SK-N-SH treated with all-trans-retinoic acid at 6 μM for 48 hours (cell line): Measurements from ENCODE around the gene IQCF6.

Source experiments
- POU6F1 ChIP-seq: fragments of 250-450 bp; sonication (Bioruptor Pico); IDR thresholded peaks from 2 replicates; pipeline ENCODE4 v1.8.0; 2021; ENCODE audit warnings: low read depth, mild to moderate bottlenecking, moderate library complexity, borderline replicate concordance
- RARB ChIP-seq: fragments of 250-450 bp; sonication (Bioruptor Pico); IDR thresholded peaks from 2 replicates; pipeline ENCODE4 v1.8.0; 2021; ENCODE audit warnings: mild to moderate bottlenecking, moderate library complexity
- ZFP3 ChIP-seq: fragments of 250-450 bp; sonication (Bioruptor Pico); IDR thresholded peaks from 2 replicates; pipeline ENCODE4 v1.5.0; 2020; ENCODE audit warnings: mild to moderate bottlenecking, moderate library complexity
- ZFP30 ChIP-seq: fragments of 450-650 bp; formaldehyde crosslinking; IDR thresholded peaks from 2 replicates; pipeline ENCODE4 v1.5.0; 2022; ENCODE audit warnings: mild to moderate bottlenecking, moderate library complexity
- ZNF565 ChIP-seq: fragments of 450-650 bp; formaldehyde crosslinking; conservative IDR thresholded peaks from 2 replicates; pipeline ENCODE4 v1.5.0; 2020; ENCODE audit warnings: low read depth, mild to moderate bottlenecking, moderate library complexity
- TF ChIP-seq, protein P1 (sequence below): fragments of 250-450 bp; sonication (Bioruptor Pico); IDR thresholded peaks from 2 replicates; pipeline ENCODE4 v1.5.0; 2020; ENCODE audit warnings: mild to moderate bottlenecking, moderate library complexity

DNA sequence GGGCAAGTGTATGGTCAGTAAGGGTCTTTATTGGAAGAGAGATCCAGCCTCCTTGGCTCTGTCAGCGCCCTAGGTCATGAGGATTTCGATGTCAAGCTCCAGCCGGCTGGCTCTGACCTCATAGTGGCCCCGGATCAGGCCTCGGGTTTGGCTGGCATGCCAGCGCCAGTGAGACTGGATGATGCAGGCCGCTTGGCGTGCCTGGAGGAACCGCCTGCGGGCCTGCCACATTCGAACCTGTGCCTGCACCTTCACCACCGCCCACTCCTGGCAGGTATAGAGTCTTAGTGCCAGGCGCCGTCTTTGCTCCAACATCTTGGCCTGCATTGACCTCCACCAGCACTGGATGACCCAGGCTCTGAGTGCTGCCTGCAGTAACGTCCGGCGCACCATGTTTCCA, 483 bp downstream of the IQCF6 start:
- no peak for TF ChIP-seq ZFP30 (CRISPR knock-in tag)
- TF ChIP-seq, protein P1, sequence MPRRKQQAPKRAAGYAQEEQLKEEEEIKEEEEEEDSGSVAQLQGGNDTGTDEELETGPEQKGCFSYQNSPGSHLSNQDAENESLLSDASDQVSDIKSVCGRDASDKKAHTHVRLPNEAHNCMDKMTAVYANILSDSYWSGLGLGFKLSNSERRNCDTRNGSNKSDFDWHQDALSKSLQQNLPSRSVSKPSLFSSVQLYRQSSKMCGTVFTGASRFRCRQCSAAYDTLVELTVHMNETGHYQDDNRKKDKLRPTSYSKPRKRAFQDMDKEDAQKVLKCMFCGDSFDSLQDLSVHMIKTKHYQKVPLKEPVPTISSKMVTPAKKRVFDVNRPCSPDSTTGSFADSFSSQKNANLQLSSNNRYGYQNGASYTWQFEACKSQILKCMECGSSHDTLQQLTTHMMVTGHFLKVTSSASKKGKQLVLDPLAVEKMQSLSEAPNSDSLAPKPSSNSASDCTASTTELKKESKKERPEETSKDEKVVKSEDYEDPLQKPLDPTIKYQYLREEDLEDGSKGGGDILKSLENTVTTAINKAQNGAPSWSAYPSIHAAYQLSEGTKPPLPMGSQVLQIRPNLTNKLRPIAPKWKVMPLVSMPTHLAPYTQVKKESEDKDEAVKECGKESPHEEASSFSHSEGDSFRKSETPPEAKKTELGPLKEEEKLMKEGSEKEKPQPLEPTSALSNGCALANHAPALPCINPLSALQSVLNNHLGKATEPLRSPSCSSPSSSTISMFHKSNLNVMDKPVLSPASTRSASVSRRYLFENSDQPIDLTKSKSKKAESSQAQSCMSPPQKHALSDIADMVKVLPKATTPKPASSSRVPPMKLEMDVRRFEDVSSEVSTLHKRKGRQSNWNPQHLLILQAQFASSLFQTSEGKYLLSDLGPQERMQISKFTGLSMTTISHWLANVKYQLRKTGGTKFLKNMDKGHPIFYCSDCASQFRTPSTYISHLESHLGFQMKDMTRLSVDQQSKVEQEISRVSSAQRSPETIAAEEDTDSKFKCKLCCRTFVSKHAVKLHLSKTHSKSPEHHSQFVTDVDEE (CRISPR knock-in tag): no peak
- no peak for TF ChIP-seq ZFP3 (CRISPR knock-in tag)
- no peak for TF ChIP-seq POU6F1
- no peak for TF ChIP-seq RARB (CRISPR knock-in tag)
- TF ChIP-seq ZNF565 (CRISPR knock-in tag): no peak
